Ovary (tissue), 9 donors: ENCODE data around the gene EDN1. TPM values are rescaled to one million over a fixed set of nuclear protein-coding genes. Genes with fewer than 3 reads are reported as not detected.

ENCODE experiments used
- DNase-seq, 5 donors: peaks; one replicate each; pipeline ENCODE4 v3.0.0-alpha.2; 2019 to 2020
- H3K27ac ChIP-seq, 2 donors: fragments of 200-600 bp; one replicate each; pipeline versions ENCODE4 v1.5.1 to v1.8.0; 2019 to 2022
- H3K27me3 ChIP-seq: fragments of 200-600 bp; one replicate; pipeline ENCODE4 v1.8.0; 2022
- H3K36me3 ChIP-seq: fragments of 200-600 bp; sonication (generic); one replicate; pipeline ENCODE4 v1.5.1; 2019
- H3K4me1 ChIP-seq: one replicate; pipeline ENCODE4 v1.8.1; 2013; ENCODE audit warnings: mild to moderate bottlenecking, moderate library complexity; ENCODE audit not compliant: insufficient read depth
- H3K4me3 ChIP-seq: fragments of 200-600 bp; sonication (generic); one replicate; pipeline ENCODE4 v1.5.1; 2017
- H3K9me3 ChIP-seq, 2 donors: fragments of 200-600 bp in 1 of 2; sonication (generic) in 1 of 2; one replicate each; pipeline versions ENCODE4 v1.5.1 to v1.8.1; 2013 to 2019; ENCODE audit warnings: mild to moderate bottlenecking in 1 of 2, moderate library complexity in 1 of 2
- EP300 ChIP-seq: sonication (generic); formaldehyde crosslinking; IDR thresholded peaks from one replicate; pipeline ENCODE4 v1.6.1; 2017; ENCODE audit warnings: antibody characterized with exemption
- POLR2A ChIP-seq: fragments of 450-650 bp; IDR thresholded peaks from one replicate; pipeline ENCODE4 v1.6.1; 2017; ENCODE audit warnings: antibody characterized with exemption, mild to moderate bottlenecking, moderate library complexity
- WGBS, 3 donors: extraction: QIAGEN DNeasy Blood & Tissue Kit in 1 of 3; methylation state at CpG; one replicate each; pipeline versions ENCODE4 v1.1.5 to v1.1.7; 2013 to 2017; 5-methylcytosine and 5-hydroxymethylcytosine counted together
- intact Hi-C, 4 donors: fragments of 100-400 bp; cut with DNase I; formaldehyde crosslinking; loops; one replicate each; pipeline versions ENCODE4 v1.11.0 to v1.15.1; 2022 to 2023
- polyA plus RNA-seq, 2 donors: library from polyadenylated mRNA; stranded (reverse); fragments of 200-250 nt in 1 of 2; fragments of 350-450 nt in 1 of 2; fragmentation: Illumina TruSeq in 1 of 2; extraction: RNeasy Lipid Tissue Mini Kit (QIAGEN cat#74804) in 1 of 2; gene quantifications; one replicate each; pipeline ENCODE4 v1.2.3, GENCODE V29; 2013 to 2014
- total RNA-seq, 7 donors: library from RNA; depleted of rRNA in 2 of 7; stranded (reverse); fragments of >200 nt in 2 of 7; fragmentation: NEBNext Ultra II Directional in 3 of 7; extraction: Animal tissue kit (Norgen Biotek cat#: 25700) in 3 of 7; gene quantifications; one replicate each; pipeline versions ENCODE4 v1.1.0 to v1.2.4, GENCODE V29; 2016 to 2023
- TF ChIP-seq, protein P1 (sequence below), 3 donors: fragments of 450-650 bp in 2 of 3; fragments of 200-600 bp in 1 of 3; IDR thresholded peaks; one replicate each; pipeline versions ENCODE4 v1.5.1 to v1.8.0; 2016 to 2022; ENCODE audit warnings: antibody characterized with exemption in 3 of 3, mild to moderate bottlenecking in 1 of 3
- donor health status: DM: no; HTN: no; CAD: no; lungs with moderate emphysema.
- donor health status: DM: no; HTN: no; CAD: no.
- donor health status: Bipolar disorder and iron deficiency.
- donor health status: DM: yes; HTN: yes; CAD: no.
- donor health status: DM: no; HTN: no; CAD: no.
- donor health status: DM: yes; HTN: yes; CAD: no.

Gene EDN1
- total and polyA plus RNA-seq, 9 donors: 0.95 to 11.1 (median 3.1) TPM

DNA sequence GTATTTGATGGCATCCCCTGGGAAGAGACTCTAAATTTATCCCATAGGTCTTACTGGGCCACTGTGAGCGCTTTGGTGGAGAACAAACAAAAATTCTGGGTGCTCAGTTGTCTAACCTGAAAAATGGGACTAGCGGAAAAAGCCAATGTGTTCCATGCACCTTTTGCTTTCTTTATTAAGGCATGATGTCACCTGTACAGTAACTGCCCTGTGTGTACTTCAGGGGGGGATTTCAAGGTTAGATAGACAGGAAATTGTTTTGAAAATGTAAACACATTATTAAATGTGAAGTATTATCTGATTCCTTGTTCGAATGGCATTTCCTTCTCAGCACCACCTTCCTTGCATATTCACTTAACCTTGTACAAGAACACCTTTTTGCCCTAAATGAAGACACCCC is 1.2 kb upstream of the EDN1 start:
- Histone ChIP-seq H3K4me1 (no peaks in the 10 kb centered on the region), H3K9me3 (no peaks in the 10 kb centered on the region), H3K36me3 (no peaks in the 10 kb centered on the region), H3K27me3 (no peaks in the 10 kb centered on the region), H3K27ac (no peak overlapping the region), H3K4me3 (no peak overlapping the region)
- no peak for TF ChIP-seq EP300
- TF ChIP-seq POLR2A: no peak
- TF ChIP-seq, protein P1, sequence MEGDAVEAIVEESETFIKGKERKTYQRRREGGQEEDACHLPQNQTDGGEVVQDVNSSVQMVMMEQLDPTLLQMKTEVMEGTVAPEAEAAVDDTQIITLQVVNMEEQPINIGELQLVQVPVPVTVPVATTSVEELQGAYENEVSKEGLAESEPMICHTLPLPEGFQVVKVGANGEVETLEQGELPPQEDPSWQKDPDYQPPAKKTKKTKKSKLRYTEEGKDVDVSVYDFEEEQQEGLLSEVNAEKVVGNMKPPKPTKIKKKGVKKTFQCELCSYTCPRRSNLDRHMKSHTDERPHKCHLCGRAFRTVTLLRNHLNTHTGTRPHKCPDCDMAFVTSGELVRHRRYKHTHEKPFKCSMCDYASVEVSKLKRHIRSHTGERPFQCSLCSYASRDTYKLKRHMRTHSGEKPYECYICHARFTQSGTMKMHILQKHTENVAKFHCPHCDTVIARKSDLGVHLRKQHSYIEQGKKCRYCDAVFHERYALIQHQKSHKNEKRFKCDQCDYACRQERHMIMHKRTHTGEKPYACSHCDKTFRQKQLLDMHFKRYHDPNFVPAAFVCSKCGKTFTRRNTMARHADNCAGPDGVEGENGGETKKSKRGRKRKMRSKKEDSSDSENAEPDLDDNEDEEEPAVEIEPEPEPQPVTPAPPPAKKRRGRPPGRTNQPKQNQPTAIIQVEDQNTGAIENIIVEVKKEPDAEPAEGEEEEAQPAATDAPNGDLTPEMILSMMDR (IDR thresholded peaks at IDR 0.05): no peak
- intact Hi-C loops: no loop called here
- 69 to 82% (median 80%) methylated on average over 3 of the region's 3 CpGs for WGBS, 3 donors
- DNase-seq: no peak

DNA sequence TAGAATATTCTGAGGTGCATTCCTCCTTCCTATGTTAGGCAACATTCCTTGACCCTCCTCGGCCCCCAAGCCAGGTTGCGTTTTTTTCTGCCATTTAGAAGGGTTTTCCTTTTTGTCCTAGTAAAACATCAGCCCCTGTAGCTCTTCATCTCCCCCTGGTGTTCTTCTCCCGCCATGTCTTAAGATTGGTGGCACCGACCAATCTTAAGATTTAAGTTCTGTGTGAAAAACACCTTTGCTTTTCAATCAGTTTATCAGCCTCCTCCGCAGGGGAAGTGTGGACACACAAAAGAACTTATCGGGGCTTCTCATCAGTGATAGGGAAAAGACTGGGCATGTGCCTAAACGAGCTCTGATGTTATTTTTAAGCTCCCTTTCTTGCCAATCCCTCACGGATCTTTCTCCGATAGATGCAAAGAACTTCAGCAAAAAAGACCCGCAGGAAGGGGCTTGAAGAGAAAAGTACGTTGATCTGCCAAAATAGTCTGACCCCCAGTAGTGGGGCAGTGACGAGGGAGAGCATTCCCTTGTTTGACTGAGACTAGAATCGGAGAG is 719 bp upstream of the EDN1 start:
- Histone ChIP-seq H3K4me1 (no peaks in the 10 kb centered on the region), H3K9me3 (no peaks in the 10 kb centered on the region), H3K27ac (no peak overlapping the region), H3K36me3 (no peaks in the 10 kb centered on the region), H3K27me3 (no peaks in the 10 kb centered on the region), H3K4me3 (peak overlapping the region; percentile 30)
- DNase-seq: peak in 2 of 5 donors; percentile 23 to 35
- 2 to 4% (median 3%) methylated on average over 13 of the region's 13 CpGs for WGBS, 3 donors
- intact Hi-C loops: no loop called here
- no peak for TF ChIP-seq POLR2A
- TF ChIP-seq, protein P1 (IDR thresholded peaks at IDR 0.05): peak in 2 of 3 donors; percentile 20 to 26

DNA sequence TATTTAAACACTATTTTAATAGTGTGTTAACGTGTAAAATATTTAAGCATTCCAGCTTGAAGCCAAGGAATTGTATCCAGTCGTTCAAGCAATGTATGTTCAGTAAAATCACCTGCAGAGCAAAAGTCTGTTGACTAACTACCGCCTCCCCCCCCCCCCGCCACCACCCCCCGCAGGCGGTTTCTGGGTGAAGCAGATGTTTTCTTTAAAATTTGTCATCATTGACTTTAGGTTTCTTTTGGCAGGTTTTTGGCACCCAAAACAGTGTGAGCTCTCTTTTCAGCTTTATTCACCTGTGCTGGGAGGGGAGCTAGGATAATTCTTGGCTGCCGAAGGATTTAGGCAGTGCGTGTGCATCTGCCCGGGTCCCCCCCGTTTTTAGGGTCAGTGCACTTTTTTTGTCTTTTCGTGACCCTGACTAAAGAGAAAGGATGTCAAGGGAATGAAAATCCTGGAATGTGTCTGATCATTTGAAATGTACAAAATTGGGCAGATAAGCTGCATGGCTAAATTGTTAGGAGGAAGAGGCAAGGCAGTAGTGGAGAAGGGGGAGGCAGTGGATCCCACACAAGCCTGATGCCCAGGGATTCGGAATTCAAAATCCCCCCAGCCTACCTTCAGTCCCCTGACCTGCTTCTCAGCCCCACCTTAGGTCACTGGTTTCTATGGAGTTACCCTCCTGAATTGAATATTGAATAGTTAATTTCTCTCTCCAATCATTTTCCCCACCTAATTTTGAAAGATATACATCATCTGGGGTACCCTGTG is 1.1 kb downstream of the EDN1 start:
- no peaks in the 10 kb centered on the region for H3K4me1 ChIP-seq
- no peaks in the 10 kb centered on the region for H3K9me3 ChIP-seq
- peak overlapping the region; percentile 28 for H3K4me3 ChIP-seq
- intact Hi-C loops: loop anchor here in 1 of 4 donors (10.0 kb wide), 1 partner anchor 314 kb away; no protein-coding TSS in a partner anchor
- no peaks in the 10 kb centered on the region for H3K36me3 ChIP-seq
- TF ChIP-seq, protein P1 (IDR thresholded peaks at IDR 0.05): no peak
- TF ChIP-seq POLR2A: no peak
- TF ChIP-seq EP300: no peak
- DNase-seq: no peak
- no peaks in the 10 kb centered on the region for H3K27me3 ChIP-seq
- no peak overlapping the region for H3K27ac ChIP-seq
- 9 to 17% (median 15%) methylated on average over 12 of the region's 12 CpGs for WGBS, 3 donors

DNA sequence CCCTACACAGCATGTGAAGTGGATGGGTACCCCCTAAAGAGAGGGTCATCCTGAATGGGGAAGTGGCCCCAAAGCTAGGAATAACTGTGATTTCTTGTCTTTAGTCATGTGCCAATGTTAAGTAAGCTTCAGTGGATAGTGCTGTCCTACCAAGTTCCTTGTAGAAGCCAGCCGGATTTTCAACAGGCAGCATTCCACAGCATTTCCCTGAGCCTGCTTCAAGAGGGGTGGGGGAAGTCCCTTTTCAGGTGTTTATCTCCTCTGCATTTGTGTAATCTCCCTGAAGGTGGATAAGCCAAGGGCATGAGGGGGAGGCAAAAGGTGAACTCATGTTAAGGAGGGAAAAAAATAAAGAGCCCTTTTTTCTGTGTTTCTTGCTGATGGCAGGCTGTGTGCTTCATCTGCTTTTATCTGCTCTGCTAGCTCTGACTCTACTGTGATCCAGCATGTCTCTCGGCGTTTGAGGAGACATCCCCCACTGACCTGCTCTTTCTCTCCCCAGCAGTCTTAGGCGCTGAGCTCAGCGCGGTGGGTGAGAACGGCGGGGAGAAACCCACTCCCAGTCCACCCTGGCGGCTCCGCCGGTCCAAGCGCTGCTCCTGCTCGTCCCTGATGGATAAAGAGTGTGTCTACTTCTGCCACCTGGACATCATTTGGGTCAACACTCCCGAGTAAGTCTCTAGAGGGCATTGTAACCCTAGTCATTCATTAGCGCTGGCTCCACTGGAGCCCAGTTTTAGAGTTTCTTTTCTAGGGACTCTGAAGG is 1.9 kb downstream of the EDN1 start:
- Histone ChIP-seq H3K4me1 (no peaks in the 10 kb centered on the region), H3K27ac (no peak overlapping the region), H3K9me3 (no peaks in the 10 kb centered on the region), H3K27me3 (no peaks in the 10 kb centered on the region), H3K4me3 (peak overlapping the region; percentile 13), H3K36me3 (no peaks in the 10 kb centered on the region)
- DNase-seq: no peak
- TF ChIP-seq, protein P1 (IDR thresholded peaks at IDR 0.05): no peak
- no peak for TF ChIP-seq EP300
- TF ChIP-seq POLR2A: no peak
- intact Hi-C loops: loop anchor here in 1 of 4 donors (10.0 kb wide), 1 partner anchor 313 kb away; no protein-coding TSS in a partner anchor
- 9 to 30% (median 25%) methylated on average over 15 of the region's 15 CpGs for WGBS, 3 donors
